GM12878 (cell line): ENCODE results near the gene SMG6. TPM values are rescaled to one million over a fixed set of nuclear protein-coding genes. Genes with fewer than 3 reads are reported as not detected.

ENCODE experiments used
- ATAC-seq: fragments of 200-7000 bp; cut with Tn5 transposase; 3 replicates; pipeline ENCODE4 v1.9.1; 2020; ENCODE audit warnings: mild to moderate bottlenecking, moderate library complexity
- BruUV-seq: library from RNA; stranded (reverse); fragments of 400-500 nt; replicated peaks from 2 replicates; lab custom pipeline; 2021; lab: Mats Ljungman, UMichigan
- CTCF ChIA-PET: fragments of 300-600 bp; sonication (Branson Sonifier 250); formaldehyde crosslinking; extraction: SDS; loops from one replicate; lab custom pipeline; 2021; ENCODE audit warnings: inconsistent platforms; lab: Yijun Ruan, JAX
- POLR2A ChIA-PET: fragments of 350-600 bp; formaldehyde crosslinking; extraction: SDS; loops from one replicate; lab custom pipeline; 2021; ENCODE audit warnings: inconsistent platforms; lab: Charles Lee
- RAD21 ChIA-PET: fragments of 300-600 bp; sonication (Branson Sonifier 250); formaldehyde crosslinking; loops from one replicate; lab custom pipeline; 2023; ENCODE audit warnings: antibody characterized with exemption; ENCODE audit not compliant: unreplicated experiment; lab: Charles Lee
- SMC1A ChIA-PET: fragments of 300-600 bp; sonication (Branson Sonifier 250); formaldehyde crosslinking; loops from one replicate; lab custom pipeline; 2023; ENCODE audit not compliant: unreplicated experiment, uncharacterized antibody; lab: Charles Lee
- DNase-seq: peaks from one replicate; pipeline ENCODE4 v3.0.0-alpha.2; 2011; ENCODE audit warnings: low read depth, low spot score
- FAIRE-seq: peaks from 3 replicates; lab custom pipeline; 2011; peaks lifted over from hg19 to GRCh38; lab: Jason Lieb, UNC
- H2AFZ ChIP-seq: 2 replicates; pipeline ENCODE4 v1.6.0; 2011; ENCODE audit warnings: low read depth, low read length, control low read depth; ENCODE audit not compliant: control insufficient read depth
- H3K27ac ChIP-seq: 2 replicates; pipeline ENCODE4 v1.5.1; 2011; ENCODE audit warnings: control low read depth; ENCODE audit not compliant: control insufficient read depth, insufficient read depth
- H3K27me3 ChIP-seq, 2 experiments: replicated peaks in 1 of 2; 2 replicates each; pipeline versions ENCODE4 v1.6.0 to v1.6.1; 2011; ENCODE audit warnings: low read length in 1 of 2; ENCODE audit not compliant: control insufficient read depth in 2 of 2, insufficient read depth in 2 of 2
- H3K36me3 ChIP-seq, 2 experiments: 2 replicates each; pipeline ENCODE4 v1.5.1; 2011; ENCODE audit warnings: low read length in 1 of 2; ENCODE audit not compliant: control insufficient read depth in 2 of 2, insufficient read depth in 2 of 2
- H3K4me1 ChIP-seq: 2 replicates; pipeline ENCODE4 v1.6.1; 2011; ENCODE audit warnings: mild to moderate bottlenecking, low read length, moderate library complexity, mixed read lengths; ENCODE audit not compliant: control insufficient read depth, insufficient read depth
- H3K4me2 ChIP-seq: 2 replicates; pipeline ENCODE4 v1.6.0; 2011; ENCODE audit warnings: control low read depth; ENCODE audit not compliant: control insufficient read depth, insufficient read depth
- H3K4me3 ChIP-seq: fragments of 200-600 bp; sonication (generic); 2 replicates; pipeline ENCODE4 v1.5.1; 2016
- H3K79me2 ChIP-seq: 2 replicates; pipeline ENCODE4 v1.6.0; 2011; ENCODE audit warnings: low read length; ENCODE audit not compliant: control insufficient read depth, insufficient read depth
- H3K9ac ChIP-seq: 2 replicates; pipeline ENCODE4 v1.8.0; 2011; ENCODE audit warnings: low read length, control low read depth, mixed read lengths; ENCODE audit not compliant: control insufficient read depth, insufficient read depth
- H3K9me3 ChIP-seq: replicated peaks from 3 replicates; pipeline ENCODE4 v1.5.1; 2011; ENCODE audit warnings: mild to moderate bottlenecking, low read length; ENCODE audit not compliant: control insufficient read depth, insufficient read depth
- H4K20me1 ChIP-seq: 2 replicates; pipeline ENCODE4 v1.6.0; 2011; ENCODE audit not compliant: control insufficient read depth, insufficient read depth
- ASH2L ChIP-seq: fragments of 300-600, 200-600 bp; sonication (generic); IDR thresholded peaks from 2 replicates; pipeline ENCODE4 v1.6.1; 2017; ENCODE audit warnings: low read depth, mild to moderate bottlenecking, borderline replicate concordance
- ATF7 ChIP-seq: fragments of 450-650 bp; IDR thresholded peaks from 2 replicates; pipeline ENCODE4 v1.6.1; 2016; ENCODE audit warnings: low read depth, mild to moderate bottlenecking
- CBX3 ChIP-seq: fragments of 200-600 bp; sonication (generic); IDR thresholded peaks from 2 replicates; pipeline ENCODE4 v1.6.1; 2016; ENCODE audit warnings: low read depth, borderline replicate concordance
- CHD4 ChIP-seq: fragments of 200-600 bp; sonication (generic); IDR thresholded peaks from 2 replicates; pipeline ENCODE4 v1.6.1; 2016; ENCODE audit warnings: mild to moderate bottlenecking
- DPF2 ChIP-seq: fragments of 450-650 bp; IDR thresholded peaks from 2 replicates; pipeline ENCODE4 v1.6.1; 2017; ENCODE audit warnings: mild to moderate bottlenecking
- HDGF ChIP-seq: fragments of 450-650 bp; IDR thresholded peaks from 2 replicates; pipeline ENCODE4 v1.6.1; 2016; ENCODE audit warnings: antibody characterized with exemption
- RAD51 ChIP-seq: fragments of 450-650 bp; IDR thresholded peaks from 2 replicates; pipeline ENCODE4 v1.6.1; 2016; ENCODE audit warnings: moderate library complexity, mild to moderate bottlenecking, inconsistent platforms
- RB1 ChIP-seq: fragments of 450-650 bp; formaldehyde crosslinking; IDR thresholded peaks from 2 replicates; pipeline ENCODE4 v1.6.1; 2017; ENCODE audit warnings: mild to moderate bottlenecking, borderline replicate concordance
- SP1 ChIP-seq: IDR thresholded peaks from one replicate; pipeline ENCODE4 v1.6.1; 2011; ENCODE audit warnings: low read depth, low read length
- SPI1 ChIP-seq: IDR thresholded peaks from 2 replicates; pipeline ENCODE4 v1.6.1; 2011; ENCODE audit warnings: low read depth, mild to moderate bottlenecking, low read length, moderate library complexity, borderline replicate concordance; ENCODE audit not compliant: insufficient read depth
- SUPT20H ChIP-seq: IDR thresholded peaks from 2 replicates; pipeline ENCODE4 v1.6.1; 2011; ENCODE audit warnings: low read depth, mild to moderate bottlenecking, low read length, moderate library complexity, borderline replicate concordance; ENCODE audit not compliant: control insufficient read depth
- WGBS: methylation state at CpG from one replicate; pipeline ENCODE4 v1.1.6; 2016; ENCODE audit warnings: low lambda C conversion rate; ENCODE audit not compliant: insufficient replicate concordance, insufficient coverage; ENCODE audit errors: missing lambda C conversion rate; 5-methylcytosine and 5-hydroxymethylcytosine counted together
- in situ Hi-C: fragments of 300-500 bp; cut with MboI; formaldehyde crosslinking; loops from 9 replicates; pipeline ENCODE4 v1.14.3; 2018; ENCODE audit warnings: mixed read lengths
- intact Hi-C: fragments of 100-400 bp; cut with micrococcal nuclease; formaldehyde crosslinking; loops from one replicate; pipeline ENCODE4 v1.14.2; 2022; ENCODE audit not compliant: unreplicated experiment
- polyA plus RNA-seq, 11 experiments: library from polyadenylated mRNA; depleted of rRNA in 4 of 11; unstranded in 6 of 11; stranded (reverse) in 5 of 11; fragments of >200 nt; fragmentation: Nextera tagmentation in 4 of 11; fragmentation: Illumina TruSeq in 1 of 11; extraction: Ambion mirVana in 4 of 11; extraction: Trizol in 1 of 11; gene quantifications; 1 replicate in 1 of 11; 2 replicates in 10 of 11; pipeline versions ENCODE4 v1.2.1 to v1.2.3, GENCODE V29; 2011 to 2016; ENCODE audit warnings: inconsistent platforms in 2 of 11, missing spikeins in 2 of 11, low read depth in 1 of 11
- total RNA-seq, 4 experiments: library from RNA; depleted of rRNA in 3 of 4; stranded (reverse); fragments of >200 nt in 3 of 4; fragmentation: Illumina TruSeq in 1 of 4; extraction: Trizol in 1 of 4; gene quantifications; 2 replicates each; pipeline versions ENCODE4 v1.2.1 to v1.2.3, GENCODE V29; 2013 to 2021
- TF ChIP-seq, protein P1 (sequence below): fragments of 450-650 bp; IDR thresholded peaks from 2 replicates; pipeline ENCODE4 v1.6.1; 2016; ENCODE audit warnings: mild to moderate bottlenecking
- TF ChIP-seq, protein P2 (sequence below): fragments of 150-350 bp; IDR thresholded peaks from 2 replicates; pipeline ENCODE4 v1.6.1; 2014; ENCODE audit warnings: mild to moderate bottlenecking, low read depth, low read length

Gene SMG6
- total and polyA plus RNA-seq, 10 of the 15 experiments (the other 5 are each of a cell fraction or from before 2014, with no cell fraction given) = 0.58 to 28.7 (median 15.7) TPM

DNA sequence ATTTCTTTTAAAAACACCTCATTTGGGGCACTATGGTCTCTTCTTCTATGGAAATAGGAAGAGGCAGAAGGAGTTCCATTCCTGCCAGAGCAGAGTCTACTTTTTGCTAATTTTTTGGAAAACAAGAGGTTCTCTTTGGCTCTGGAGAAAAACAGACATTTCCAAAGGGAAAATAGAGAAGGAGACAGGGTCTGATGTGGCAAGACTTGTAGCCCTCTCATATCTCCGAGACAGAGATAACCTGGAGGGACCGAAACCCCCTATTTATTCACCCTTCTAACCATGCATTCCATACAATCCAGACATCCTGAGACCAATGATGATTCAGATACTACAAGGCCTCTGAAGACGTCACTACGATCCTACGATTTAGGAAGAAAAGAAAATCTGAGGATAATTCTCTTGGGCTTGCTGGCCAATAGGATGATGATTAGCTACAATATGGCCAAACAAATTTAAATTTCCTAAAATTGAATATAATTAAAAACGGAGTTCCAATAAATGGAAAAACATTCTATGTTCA lies 178.5 kb downstream of the SMG6 start:
- CTCF ChIA-PET = interaction anchor here (0.7 to 8.4 kb wide), 4 partner anchors 11 to 120 kb away, joined by 3 to 65 read pairs (median 18); partner anchors contain the start of gene HIC1
- no peak for TF ChIP-seq HDGF
- no peak for TF ChIP-seq DPF2
- TF ChIP-seq, protein P1, sequence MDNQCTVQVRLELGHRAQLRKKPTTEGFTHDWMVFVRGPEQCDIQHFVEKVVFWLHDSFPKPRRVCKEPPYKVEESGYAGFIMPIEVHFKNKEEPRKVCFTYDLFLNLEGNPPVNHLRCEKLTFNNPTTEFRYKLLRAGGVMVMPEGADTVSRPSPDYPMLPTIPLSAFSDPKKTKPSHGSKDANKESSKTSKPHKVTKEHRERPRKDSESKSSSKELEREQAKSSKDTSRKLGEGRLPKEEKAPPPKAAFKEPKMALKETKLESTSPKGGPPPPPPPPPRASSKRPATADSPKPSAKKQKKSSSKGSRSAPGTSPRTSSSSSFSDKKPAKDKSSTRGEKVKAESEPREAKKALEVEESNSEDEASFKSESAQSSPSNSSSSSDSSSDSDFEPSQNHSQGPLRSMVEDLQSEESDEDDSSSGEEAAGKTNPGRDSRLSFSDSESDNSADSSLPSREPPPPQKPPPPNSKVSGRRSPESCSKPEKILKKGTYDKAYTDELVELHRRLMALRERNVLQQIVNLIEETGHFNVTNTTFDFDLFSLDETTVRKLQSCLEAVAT = no peak
- TF ChIP-seq RB1 = no peak
- TF ChIP-seq, protein P2, sequence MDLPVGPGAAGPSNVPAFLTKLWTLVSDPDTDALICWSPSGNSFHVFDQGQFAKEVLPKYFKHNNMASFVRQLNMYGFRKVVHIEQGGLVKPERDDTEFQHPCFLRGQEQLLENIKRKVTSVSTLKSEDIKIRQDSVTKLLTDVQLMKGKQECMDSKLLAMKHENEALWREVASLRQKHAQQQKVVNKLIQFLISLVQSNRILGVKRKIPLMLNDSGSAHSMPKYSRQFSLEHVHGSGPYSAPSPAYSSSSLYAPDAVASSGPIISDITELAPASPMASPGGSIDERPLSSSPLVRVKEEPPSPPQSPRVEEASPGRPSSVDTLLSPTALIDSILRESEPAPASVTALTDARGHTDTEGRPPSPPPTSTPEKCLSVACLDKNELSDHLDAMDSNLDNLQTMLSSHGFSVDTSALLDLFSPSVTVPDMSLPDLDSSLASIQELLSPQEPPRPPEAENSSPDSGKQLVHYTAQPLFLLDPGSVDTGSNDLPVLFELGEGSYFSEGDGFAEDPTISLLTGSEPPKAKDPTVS = no peak
- TF ChIP-seq SPI1 = no peak
- no peak for TF ChIP-seq RAD51
- TF ChIP-seq CBX3 = no peak
- no peak for TF ChIP-seq SUPT20H
- TF ChIP-seq ATF7 = no peak
- no peak for TF ChIP-seq SP1
- no peak for TF ChIP-seq ASH2L
- TF ChIP-seq CHD4 = no peak
- TF ChIP-seq, all 136 proteins: peak for 0
- no peaks in the 10 kb centered on the region for H4K20me1 ChIP-seq
- H3K9me3 ChIP-seq = no peaks in the 10 kb centered on the region
- 97% methylated on average over 6 of the region's 6 CpGs for WGBS
- in situ Hi-C loops = no loop called here
- no peak overlapping the region for H3K27ac ChIP-seq
- no peaks in the 10 kb centered on the region for H3K27me3 ChIP-seq
- peaks cover 23% of the 10 kb centered on the region for H3K4me1 ChIP-seq
- no peak overlapping the region for H2AFZ ChIP-seq
- H3K4me2 ChIP-seq = no peak overlapping the region
- ChIA-PET RAD21 (interaction anchor here (1.4 kb wide), 1 partner anchor 55 kb away, joined by 4 read pairs; no protein-coding TSS in a partner anchor), POLR2A (interaction anchor here (0.5 to 7.8 kb wide), 5 partner anchors 12 to 175 kb away, joined by 3 to 67 read pairs (median 3); no protein-coding TSS in a partner anchor), SMC1A (interaction anchor here (1.4 to 7.9 kb wide), 4 partner anchors 12 to 115 kb away, joined by 5 to 74 read pairs (median 27); no protein-coding TSS in a partner anchor)
- no peaks in the 10 kb centered on the region for H3K79me2 ChIP-seq
- intact Hi-C loops = no loop called here
- H3K36me3 ChIP-seq = peaks cover 3 to 4% of the 10 kb centered on the region in 2 experiments; a peak in 2 of 4 replicates
- no TSS peak for BruUV-seq
- H3K4me3 ChIP-seq = no peak overlapping the region
- FAIRE-seq (no peak), ATAC-seq (no peak), DNase-seq (no peak)
- no peak overlapping the region for H3K9ac ChIP-seq
